Glutamatergic neuron (in vitro differentiated cells): ENCODE results near the gene RNF123. TPM values are rescaled to one million over a fixed set of nuclear protein-coding genes. Genes with fewer than 3 reads are reported as not detected.

ENCODE experiments used
- DNase-seq: peaks from one replicate; pipeline ENCODE4 v3.0.0; 2022
- H3K27ac Mint-ChIP-seq: one replicate; pipeline ENCODE4 v1.8.0; 2020; ENCODE audit warnings: mild to moderate bottlenecking, mixed read lengths, inconsistent platforms; ENCODE audit not compliant: unreplicated experiment
- H3K27me3 Mint-ChIP-seq: one replicate; pipeline ENCODE4 v1.8.0; 2020; ENCODE audit warnings: mild to moderate bottlenecking, moderate library complexity, mixed read lengths, inconsistent platforms; ENCODE audit not compliant: unreplicated experiment
- H3K36me3 Mint-ChIP-seq: one replicate; pipeline ENCODE4 v1.8.0; 2020; ENCODE audit warnings: mild to moderate bottlenecking, mixed read lengths, inconsistent platforms; ENCODE audit not compliant: unreplicated experiment
- H3K4me1 Mint-ChIP-seq: one replicate; pipeline ENCODE4 v1.8.0; 2020; ENCODE audit warnings: mild to moderate bottlenecking, low read depth, mixed read lengths, inconsistent platforms; ENCODE audit not compliant: unreplicated experiment
- H3K4me3 Mint-ChIP-seq: one replicate; pipeline ENCODE4 v1.8.0; 2020; ENCODE audit warnings: mild to moderate bottlenecking, mixed read lengths, inconsistent platforms; ENCODE audit not compliant: unreplicated experiment
- H3K9me3 Mint-ChIP-seq: one replicate; pipeline ENCODE4 v1.8.0; 2020; ENCODE audit warnings: mild to moderate bottlenecking, moderate library complexity, mixed read lengths, inconsistent platforms; ENCODE audit not compliant: unreplicated experiment
- CTCF ChIP-seq: fragments of 200-600 bp; sonication (generic); IDR thresholded peaks from one replicate; pipeline ENCODE4 v1.5.0; 2021; ENCODE audit not compliant: partially characterized antibody, unreplicated experiment
- total RNA-seq: library from RNA; stranded (reverse); fragmentation: NEBNext Ultra II Directional; extraction: Animal tissue kit (Norgen Biotek cat#: 25700); gene quantifications from one replicate; pipeline ENCODE4 v1.2.1, GENCODE V29; 2021; ENCODE audit not compliant: unreplicated experiment

The RNF123 gene
- total RNA-seq, 1 donor from 2014 or later = 56.6 TPM

GRCh38 chr3:49667701-49668413, 21.5 kb upstream of the RNF123 start:
- DNase-seq = no peak
- Mint-ChIP-seq H3K27me3 (peaks cover 7% of the 10 kb centered on the region), H3K4me3 (no peak overlapping the region), H3K36me3 (no peaks in the 10 kb centered on the region), H3K9me3 (peaks cover 12% of the 10 kb centered on the region), H3K4me1 (peaks cover 3% of the 10 kb centered on the region), H3K27ac (no peak overlapping the region)
- no peak for TF ChIP-seq CTCF

DNA sequence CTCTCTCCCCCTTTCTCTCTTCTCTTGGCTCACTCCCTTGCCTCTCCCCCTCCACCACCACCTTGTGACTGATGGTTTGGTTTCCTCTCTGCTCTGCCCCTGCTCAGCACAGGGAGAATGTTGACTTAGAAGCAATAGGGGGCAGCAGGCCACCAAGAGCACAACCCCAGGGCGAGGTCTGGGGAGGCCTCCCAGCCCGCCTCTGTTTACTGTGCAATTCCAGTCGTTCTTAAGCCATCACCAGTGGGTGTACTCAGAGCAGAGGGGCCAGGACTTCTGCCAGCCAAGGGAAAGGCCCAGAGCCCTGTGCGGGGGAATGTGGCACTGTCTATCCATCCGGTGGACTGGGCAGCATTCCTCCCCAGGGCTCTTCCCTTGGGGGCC, 21.0 kb upstream of the RNF123 start:
- Mint-ChIP-seq H3K4me3 (no peak overlapping the region), H3K27ac (no peak overlapping the region), H3K27me3 (peaks cover 7% of the 10 kb centered on the region), H3K4me1 (peaks cover 3% of the 10 kb centered on the region), H3K9me3 (peaks cover 14% of the 10 kb centered on the region), H3K36me3 (no peaks in the 10 kb centered on the region)
- no peak for TF ChIP-seq CTCF
- no peak for DNase-seq

DNA sequence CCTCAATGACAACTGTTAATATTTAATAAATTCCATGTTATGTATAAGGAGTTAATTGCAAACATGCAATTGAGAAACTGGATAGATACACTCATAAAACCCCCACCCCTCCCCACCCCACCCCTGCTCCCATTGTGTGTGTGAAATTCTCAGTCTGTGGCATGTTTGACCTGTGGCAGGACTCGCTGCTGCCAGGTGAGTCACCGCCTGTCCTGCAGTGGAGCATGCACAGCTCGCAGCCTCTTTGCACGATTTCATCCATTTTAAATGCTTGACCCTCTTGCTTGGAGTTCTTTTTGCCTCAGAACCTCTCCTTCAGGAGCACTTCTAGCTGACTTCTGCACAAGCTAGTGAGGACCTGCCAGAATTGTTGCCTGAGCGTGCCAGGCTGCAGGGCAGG, 20.5 kb upstream of the RNF123 start:
- no peak for TF ChIP-seq CTCF
- H3K27me3 Mint-ChIP-seq = peaks cover 11% of the 10 kb centered on the region
- no peak for DNase-seq
- H3K36me3 Mint-ChIP-seq = no peaks in the 10 kb centered on the region
- peaks cover 3% of the 10 kb centered on the region for H3K4me1 Mint-ChIP-seq
- no peak overlapping the region for H3K27ac Mint-ChIP-seq
- peaks cover 17% of the 10 kb centered on the region for H3K9me3 Mint-ChIP-seq
- no peak overlapping the region for H3K4me3 Mint-ChIP-seq

- Mint-ChIP-seq H3K27ac (no peak overlapping the region), H3K27me3 (peaks cover 11% of the 10 kb centered on the region), H3K4me3 (no peak overlapping the region), H3K36me3 (no peaks in the 10 kb centered on the region), H3K4me1 (peaks cover 3% of the 10 kb centered on the region), H3K9me3 (peaks cover 15% of the 10 kb centered on the region)
- no peak for DNase-seq
- TF ChIP-seq CTCF = no peak
These were observed 20.0 kb upstream of the RNF123 start for GRCh38 chr3:49669352-49669751.

- peaks cover 7% of the 10 kb centered on the region for H3K4me1 Mint-ChIP-seq
- TF ChIP-seq CTCF = no peak
- no peak overlapping the region for H3K4me3 Mint-ChIP-seq
- H3K27me3 Mint-ChIP-seq = peaks cover 12% of the 10 kb centered on the region
- H3K36me3 Mint-ChIP-seq = no peaks in the 10 kb centered on the region
- peaks cover 16% of the 10 kb centered on the region for H3K9me3 Mint-ChIP-seq
- no peak for DNase-seq
- no peak overlapping the region for H3K27ac Mint-ChIP-seq
These were observed 18.4 kb upstream of the RNF123 start for GRCh38 chr3:49670940-49671290.
